ENCODE results near the gene MTRF1L.

DNA sequence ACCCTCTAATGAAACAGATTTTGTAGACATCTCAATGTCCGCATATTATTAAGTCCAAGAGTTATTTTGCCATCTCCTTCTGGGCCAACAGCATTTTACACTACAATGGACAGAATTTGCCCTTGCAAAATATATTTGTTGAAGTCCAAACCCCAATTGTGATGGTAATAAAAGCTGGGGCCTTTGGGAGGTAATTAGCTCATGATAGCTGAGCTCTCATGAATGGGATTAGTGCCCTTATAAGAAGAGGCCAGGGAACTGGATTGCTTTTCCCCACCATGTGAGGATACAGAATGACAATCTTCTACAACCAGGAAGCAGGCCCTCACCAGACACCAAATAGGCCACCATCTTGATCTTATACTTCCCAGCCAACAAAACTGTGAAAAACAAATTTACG is 44.9 kb upstream of the MTRF1L start:
- TF ChIP-seq, protein P1, sequence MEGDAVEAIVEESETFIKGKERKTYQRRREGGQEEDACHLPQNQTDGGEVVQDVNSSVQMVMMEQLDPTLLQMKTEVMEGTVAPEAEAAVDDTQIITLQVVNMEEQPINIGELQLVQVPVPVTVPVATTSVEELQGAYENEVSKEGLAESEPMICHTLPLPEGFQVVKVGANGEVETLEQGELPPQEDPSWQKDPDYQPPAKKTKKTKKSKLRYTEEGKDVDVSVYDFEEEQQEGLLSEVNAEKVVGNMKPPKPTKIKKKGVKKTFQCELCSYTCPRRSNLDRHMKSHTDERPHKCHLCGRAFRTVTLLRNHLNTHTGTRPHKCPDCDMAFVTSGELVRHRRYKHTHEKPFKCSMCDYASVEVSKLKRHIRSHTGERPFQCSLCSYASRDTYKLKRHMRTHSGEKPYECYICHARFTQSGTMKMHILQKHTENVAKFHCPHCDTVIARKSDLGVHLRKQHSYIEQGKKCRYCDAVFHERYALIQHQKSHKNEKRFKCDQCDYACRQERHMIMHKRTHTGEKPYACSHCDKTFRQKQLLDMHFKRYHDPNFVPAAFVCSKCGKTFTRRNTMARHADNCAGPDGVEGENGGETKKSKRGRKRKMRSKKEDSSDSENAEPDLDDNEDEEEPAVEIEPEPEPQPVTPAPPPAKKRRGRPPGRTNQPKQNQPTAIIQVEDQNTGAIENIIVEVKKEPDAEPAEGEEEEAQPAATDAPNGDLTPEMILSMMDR (conservative IDR thresholded peaks at IDR 0.05), result no peak
- no peak for TF ChIP-seq EZH2 (IDR thresholded peaks at IDR 0.05; ENCODE audit: low read depth)
